ENCODE results near the gene TOX2.
"Not testable (repeated sequence)": the region's sequence is repeated elsewhere in the genome, so short reads cannot be mapped to it uniquely, and the experiment has no call there.

TOX2 gene

DNA sequence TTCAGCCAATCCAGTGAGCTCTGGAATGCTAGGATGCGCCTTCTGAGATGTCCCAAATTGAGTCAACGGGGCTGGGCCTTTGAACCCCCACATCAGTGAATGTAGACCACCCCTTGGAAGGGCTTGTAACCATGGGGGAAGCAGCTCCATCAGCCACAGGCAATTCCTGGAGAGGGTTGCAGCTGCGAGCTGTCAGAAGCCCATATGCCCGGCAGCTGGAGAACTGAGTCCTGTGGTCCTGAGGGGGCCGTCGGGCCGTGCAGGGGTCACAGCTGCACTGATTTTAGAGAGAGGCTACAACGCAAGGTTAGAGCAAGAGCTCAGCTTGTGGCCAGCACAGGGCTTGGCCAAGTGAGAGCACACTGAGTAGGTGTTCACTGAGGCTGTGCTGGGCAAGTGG lies 121.3 kb downstream of the TOX2 start:
- DNase-seq, result no peak

DNA sequence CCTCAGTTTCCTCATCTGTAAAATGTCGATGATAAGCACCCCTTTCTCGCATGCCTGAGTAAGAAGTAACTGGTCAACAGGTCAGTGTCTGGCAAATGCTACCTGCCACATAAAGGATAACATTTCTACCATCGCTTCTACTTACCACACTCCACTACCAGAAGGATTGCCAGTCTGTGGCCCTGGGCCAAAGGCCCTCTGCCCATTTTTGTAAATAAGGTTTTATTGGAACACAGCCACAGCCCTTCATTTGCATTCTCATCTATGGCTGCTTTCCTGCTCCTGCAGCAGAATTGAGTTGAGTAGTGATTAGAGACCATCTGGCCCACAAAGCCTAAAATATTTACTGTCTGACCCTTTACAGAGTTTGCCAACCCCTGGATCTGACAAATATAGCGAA lies 121.8 kb downstream of the TOX2 start:
- no peak for DNase-seq

DNA sequence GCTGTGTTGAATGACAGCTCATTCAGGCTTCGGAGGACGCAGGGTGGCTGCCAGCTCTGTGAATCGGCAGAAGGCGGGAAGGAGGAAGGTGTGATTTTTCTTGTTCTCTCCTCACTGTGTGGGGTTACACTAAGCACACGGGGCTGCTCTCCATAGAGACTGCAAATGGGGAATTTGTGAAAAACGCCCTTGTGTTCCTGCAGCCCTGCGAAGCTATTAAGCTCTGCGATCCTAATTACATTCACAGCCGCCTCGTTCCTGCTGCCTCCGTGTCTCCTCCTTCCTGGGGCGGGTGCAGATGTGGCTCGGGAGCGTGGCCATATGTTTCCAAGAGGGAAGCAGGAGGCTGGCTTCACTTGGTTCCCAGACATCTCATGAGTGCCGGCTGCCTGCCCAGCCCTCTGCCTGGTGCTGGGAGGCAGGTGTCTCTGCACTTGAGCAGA lies 124.0 kb downstream of the TOX2 start:
- DNase-seq, result no peak

DNA sequence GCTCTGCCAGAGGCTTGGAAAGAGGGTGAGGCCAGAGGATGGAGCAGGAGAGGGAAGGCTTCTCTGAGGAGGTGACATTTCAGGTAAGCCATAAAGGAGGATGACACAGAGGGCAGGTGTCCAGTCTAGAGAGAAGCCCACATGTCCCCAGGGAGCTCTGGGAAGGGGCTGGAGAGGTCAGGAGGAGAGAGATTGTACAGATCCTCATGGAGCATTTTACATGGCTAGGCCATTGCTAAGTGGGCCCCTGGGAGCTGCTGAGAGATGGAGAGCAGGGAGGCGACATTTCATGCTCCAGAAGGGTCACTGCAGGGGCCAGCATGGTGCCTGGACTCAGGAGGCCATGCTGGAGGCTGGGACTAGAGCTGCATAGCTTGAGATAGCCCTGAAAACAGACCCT lies 124.5 kb downstream of the TOX2 start:
- no peak for DNase-seq

DNA sequence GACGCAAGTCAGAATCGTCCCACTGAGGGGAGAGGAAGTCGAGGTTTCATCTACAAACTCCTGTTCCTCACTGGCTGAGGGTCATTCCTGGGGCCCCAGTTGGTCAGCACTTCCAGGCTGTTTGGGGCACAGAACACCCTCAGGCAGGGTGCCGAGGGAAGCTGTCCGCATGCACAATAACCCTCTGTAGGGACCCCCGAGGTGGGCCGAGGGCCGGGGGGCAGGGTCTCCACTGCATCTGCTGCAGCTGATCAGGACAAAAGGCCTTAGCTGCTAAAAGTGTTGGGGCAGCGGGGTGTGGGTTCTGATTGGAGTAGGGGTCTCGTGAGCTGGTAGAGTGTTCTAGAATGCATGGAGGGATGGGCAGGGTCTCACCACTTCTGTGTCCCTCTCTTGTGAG lies 125.1 kb downstream of the TOX2 start:
- DNase-seq, result no peak

DNA sequence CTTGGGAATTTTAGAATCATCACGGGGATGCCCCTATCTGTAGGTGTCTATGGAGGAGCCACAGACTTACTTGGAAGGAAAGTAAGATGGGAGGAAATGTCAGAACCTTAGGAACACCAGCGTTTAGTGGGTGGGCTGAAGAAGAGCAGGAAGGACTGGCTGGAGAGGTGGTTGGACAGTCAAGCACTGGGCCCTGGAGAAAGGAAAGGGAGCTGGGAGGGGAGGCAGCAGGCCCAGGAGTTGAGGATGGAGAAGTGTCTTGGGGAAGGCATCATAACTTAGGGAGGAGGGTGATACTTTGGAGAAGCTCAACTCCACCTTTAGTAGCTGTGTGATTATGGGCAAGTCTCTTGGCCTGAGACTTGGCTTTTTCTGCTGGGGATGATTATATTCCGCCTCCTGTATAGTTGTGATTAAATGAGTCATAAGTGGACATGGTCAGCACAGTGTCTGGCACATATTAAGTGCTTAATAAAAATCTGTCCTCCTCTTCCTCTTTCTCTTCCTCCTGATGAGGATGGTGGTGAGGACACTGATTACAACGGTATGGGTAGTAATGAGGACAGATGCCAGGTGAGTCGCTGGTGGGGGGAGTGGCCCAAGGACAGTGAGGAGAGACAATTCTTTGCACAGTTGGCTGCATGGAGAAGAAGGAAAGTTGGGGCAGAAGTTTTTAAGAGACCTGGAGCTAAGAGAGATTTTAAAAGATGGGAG lies 125.7 kb downstream of the TOX2 start:
- DNase-seq, result no peak

DNA sequence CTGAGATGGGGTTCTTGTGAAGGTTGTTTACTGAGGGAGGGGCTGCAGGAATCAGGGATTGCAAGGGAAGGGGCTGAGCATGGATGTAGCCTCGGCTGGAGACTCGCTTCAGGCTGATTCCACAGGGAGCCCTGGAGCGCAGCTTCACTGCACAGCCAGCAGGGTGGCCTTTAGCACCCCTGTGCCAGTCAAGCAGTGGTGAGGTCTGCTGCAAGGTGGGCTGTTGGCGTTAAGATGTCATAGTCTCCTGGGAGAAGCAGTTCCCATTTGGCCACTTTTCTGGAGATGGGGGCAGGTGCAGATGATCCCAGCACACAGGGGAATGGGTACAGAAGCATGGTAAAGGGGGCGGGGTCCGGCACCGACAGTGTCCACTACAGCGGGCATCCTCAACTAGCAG lies 126.3 kb downstream of the TOX2 start:
- DNase-seq, result no peak

DNA sequence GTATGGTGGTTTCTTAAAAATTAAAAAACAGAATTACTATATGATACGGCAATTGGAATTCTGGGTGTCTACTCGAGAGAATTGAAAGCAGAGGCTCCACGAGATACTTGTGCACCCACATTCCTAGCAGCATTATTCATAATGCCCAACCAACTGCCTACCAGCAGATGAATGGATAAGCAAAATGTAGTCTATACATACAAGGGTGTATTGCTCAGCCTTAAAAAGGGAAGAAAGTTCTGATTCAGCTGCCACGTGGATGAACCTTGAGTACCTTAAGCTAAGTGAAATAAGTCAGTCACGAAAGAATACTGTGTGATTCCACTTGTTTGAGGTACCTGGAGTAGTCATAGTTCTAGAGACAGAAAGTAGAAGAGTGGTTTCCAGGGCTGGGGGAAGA lies 130.1 kb downstream of the TOX2 start:
- DNase-seq, result not testable (repeated sequence)

DNA sequence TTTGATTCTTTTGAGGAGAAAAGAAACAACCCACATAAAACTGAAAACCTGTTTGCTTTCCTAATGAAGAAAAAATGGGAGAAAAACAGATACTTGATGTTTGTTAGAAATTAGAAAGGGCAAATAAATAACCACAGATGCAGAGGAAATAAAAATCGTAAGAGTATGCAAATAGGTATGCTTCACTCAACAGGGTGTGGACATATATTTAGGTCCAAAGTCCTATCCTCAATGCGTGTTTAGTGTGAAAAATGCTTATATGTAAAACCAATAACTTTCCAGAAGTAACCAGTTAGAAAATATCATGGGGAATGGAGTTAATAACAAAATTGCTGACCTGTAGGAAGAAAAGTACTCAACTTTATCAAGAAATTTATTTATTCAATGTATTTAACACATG lies 135.7 kb downstream of the TOX2 start:
- DNase-seq, result no peak

DNA sequence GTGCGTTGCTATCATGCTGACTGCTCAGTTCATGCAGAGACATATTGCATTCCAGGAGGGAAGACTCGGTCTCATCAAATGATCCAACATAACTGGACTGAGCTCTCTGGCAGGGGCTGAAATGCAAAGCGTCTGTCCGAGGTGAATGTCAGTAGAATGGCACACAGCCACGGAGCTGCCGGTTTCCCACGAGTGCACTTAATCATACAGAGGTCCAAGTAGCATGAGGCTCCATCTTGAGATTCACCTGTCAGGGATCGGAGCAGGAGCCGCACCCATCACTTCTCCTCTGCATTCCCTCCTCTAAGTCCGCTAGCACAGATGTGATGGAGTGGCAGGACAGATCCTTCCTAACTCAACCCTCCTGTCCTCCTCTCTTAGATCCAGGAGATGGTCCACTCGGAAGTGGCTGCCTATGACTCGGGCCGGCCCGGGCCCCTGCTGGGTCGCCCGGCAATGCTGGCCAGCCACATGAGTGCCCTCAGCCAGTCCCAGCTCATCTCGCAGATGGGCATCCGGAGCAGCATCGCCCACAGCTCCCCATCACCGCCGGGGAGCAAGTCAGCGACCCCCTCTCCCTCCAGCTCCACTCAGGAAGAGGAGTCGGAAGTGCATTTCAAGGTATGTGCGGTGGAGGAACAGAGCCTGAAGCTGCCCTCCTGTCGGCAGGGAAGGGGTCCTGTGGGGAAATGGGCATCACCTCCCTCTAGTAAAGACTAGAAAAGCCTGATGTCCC lies 136.4 kb downstream of the TOX2 start:
- DNase-seq, result no peak

DNA sequence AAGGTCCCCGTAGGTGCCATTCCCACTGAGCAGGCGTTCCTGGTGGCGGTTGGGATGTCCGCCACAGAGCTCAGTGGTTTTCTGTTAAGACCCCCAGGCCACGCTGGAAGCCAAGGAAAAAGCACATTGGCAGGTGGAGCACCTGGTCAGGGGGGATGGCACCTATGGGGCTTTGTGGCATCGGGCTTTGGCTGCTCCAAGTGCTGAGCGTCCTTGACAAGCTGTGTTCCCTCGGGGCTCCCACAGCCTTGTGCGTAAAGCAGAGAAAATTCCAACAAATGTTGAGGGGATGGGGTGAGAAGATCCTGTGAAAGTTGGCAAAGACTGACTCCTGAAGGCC lies 137.0 kb downstream of the TOX2 start:
- DNase-seq, result no peak

DNA sequence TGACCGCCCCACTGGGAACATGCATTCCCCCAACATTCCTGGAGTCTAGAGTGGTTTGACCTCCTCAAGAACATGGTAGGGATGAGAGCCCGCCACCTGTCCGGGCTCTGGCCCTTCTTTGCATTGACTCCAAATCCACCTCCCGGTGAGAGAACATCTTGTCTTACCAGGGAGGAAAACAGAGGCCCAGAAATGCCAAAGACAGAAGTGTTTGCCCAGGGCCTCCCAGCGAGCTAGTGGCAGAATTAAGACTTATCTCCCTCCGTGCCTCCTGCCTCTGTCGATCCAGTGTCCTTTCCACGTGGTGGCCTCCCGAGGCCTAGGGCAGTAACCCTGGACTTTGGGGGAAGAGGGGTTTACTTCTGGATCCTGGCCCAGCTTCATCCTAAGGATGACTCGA lies 137.5 kb downstream of the TOX2 start:
- no peak for DNase-seq

DNA sequence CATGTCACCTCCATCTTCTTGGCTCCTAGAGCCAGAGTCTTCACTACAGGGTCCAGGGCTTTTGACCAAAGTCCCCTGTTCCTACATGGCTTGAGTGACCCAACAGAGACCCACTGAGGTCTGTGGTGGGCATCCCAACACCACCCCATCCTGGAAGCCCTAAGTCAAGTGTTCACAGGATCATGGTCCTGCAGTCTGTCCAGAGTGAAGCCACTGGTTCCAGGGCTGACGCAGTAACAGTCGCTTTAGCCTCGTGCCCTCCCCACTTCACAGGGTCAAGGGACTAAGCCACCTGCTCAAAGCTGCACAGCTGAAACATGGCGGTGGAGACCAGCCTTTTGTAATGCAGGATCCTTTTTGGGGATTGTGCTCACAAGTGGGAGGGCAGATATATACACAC lies 138.4 kb downstream of the TOX2 start:
- DNase-seq, result no peak

DNA sequence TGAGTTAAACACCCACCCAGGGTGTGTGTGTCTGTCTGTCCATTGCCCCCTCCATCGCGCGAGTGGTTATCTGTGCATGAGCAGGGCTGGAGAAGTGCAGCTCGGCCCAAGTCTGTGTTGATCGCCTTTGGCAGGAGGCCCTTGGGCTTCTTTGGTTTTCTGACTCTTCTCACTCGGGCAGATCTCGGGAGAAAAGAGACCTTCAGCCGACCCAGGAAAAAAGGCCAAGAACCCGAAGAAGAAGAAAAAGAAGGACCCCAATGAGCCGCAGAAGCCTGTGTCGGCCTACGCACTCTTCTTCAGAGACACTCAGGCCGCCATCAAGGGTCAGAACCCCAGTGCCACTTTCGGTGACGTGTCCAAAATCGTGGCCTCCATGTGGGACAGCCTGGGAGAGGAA lies 139.5 kb downstream of the TOX2 start:
- no peak for DNase-seq

DNA sequence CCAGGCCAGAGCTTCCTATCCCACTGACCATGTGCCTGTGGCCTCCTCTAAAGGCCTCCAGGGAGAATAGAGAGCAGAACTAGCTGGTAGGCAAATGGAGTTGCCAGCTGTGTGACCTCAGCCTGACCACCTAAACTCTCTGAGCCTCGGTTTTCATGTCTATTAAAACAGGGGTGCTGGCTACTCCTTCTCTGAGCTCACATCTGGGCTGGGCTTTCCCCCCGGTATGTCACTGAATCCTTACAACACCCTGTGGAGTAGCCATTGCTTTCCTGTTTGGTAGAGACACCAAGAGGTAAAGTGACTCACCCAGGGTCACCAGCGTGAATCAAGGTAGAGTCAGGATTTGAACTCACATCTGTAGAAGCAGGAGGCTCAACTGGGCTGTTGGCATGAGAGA lies 140.2 kb downstream of the TOX2 start:
- no peak for DNase-seq

DNA sequence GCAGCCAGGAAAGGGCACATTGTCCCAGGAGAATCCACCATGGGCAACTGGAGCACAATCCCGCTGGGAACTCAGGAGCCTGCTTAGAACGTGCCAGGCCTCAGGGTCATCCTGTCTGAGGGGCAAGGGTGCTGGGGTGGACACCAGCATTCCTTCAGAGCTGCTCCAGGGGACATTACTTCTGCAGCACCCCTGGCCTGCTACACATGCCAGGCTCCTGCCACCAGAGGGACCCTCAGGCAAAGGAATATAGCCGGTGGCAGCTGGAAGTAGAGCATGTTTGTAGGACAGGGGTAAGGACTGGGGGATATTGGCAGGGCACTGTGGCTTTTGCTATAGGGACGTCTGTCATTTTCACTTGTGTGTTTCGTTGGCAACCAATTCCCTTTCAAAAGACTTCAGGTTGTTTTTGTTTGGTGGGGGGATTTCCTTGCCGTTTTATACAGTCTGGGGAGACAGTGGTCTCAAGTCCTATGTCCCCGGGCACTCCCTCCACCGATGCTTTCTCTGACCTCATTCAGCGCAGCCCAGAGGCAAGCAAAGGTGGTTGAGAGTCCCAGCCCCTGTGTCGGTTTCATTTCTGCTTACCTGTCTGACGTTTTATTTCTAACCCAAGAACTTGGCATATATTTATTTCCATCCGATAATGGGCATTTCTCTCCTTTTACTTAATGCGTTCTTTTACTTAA lies 141.5 kb downstream of the TOX2 start:
- DNase-seq, result no peak

DNA sequence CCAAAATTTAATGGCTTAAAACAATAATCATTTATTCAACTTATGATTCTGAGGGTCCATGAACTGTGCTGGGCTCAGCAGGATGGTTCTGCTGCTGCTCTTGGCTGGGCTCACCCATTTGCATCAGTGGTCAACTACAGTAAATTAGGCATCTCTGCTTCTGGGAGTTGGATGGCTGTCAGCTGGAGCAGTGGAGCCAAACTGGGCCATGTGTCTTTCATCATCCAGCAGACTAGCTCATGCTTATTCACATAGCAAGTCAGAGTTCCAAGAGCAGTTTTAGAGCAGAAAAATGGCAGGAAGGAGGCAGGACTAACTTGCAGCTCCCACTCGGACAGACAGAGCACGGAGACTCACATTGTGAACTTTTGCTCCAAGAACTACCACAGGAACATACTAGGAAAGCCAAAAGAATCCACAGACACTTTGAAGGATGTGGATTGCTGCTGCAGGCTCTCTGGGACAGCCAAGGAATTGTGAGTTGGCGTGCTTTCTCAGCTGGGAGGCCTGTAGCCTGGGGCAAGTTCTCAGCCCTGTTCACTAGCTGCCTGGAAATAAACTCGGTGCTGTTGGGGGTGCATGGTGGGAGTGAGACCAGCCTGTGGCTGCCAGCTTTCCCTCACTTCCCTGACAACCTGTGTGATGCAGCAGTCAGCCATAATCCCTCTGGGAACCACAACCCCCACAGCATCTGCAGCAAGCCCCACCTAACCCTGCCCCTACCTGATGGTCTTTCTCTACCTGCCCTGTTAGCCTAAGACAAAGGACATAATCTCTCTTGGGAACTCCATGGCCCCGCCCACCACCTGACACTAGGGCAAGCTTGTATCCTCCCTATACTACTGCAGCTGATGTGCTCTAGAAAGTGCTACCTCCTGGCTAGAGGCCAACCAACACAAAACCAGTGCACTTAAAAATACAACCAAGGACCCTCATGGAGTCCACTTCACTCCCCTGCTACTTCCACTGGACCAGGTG lies 143.3 kb downstream of the TOX2 start:
- DNase-seq, result peak; percentile 48

DNA sequence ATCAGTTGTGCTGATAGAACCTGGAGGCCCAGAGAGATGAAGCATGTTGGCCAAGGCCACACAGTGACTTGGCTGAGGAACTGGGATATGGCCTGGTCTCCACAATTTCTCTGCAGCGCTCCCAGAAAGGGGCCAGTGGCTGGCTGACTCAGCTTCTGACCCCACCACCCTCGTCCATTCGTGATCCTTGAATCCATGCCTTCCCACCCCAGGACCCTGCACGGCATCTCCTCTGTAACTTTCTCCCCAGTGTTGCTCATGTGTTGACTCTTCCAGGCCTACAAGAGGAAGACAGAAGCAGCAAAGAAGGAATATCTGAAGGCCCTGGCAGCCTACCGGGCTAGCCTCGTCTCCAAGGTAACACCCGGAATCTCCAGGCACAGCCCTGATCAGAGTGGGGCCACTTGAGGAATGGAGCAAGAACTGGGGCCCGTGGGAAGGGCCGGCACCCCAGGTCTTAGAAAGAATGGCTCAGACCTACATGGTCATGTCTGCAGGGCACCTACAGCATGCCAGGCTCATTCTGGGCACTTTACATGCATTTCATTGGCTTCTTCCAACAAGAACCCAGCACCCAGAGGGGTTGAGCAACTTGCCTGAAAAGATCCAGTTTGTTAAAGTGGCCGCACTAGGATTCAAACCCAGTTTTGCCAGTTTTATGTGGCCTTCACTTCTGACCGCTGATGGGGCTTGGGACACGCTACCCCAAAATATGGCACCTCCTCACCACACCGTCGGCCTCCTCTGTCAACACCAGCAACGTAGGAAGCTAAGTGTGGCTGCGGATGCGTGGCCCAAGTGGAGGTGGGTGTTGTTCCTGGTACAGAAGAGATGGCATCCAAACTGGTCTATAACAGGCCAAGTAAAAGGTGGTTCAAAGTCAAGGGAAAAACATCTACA lies 150.1 kb downstream of the TOX2 start:
- no peak for DNase-seq

DNA sequence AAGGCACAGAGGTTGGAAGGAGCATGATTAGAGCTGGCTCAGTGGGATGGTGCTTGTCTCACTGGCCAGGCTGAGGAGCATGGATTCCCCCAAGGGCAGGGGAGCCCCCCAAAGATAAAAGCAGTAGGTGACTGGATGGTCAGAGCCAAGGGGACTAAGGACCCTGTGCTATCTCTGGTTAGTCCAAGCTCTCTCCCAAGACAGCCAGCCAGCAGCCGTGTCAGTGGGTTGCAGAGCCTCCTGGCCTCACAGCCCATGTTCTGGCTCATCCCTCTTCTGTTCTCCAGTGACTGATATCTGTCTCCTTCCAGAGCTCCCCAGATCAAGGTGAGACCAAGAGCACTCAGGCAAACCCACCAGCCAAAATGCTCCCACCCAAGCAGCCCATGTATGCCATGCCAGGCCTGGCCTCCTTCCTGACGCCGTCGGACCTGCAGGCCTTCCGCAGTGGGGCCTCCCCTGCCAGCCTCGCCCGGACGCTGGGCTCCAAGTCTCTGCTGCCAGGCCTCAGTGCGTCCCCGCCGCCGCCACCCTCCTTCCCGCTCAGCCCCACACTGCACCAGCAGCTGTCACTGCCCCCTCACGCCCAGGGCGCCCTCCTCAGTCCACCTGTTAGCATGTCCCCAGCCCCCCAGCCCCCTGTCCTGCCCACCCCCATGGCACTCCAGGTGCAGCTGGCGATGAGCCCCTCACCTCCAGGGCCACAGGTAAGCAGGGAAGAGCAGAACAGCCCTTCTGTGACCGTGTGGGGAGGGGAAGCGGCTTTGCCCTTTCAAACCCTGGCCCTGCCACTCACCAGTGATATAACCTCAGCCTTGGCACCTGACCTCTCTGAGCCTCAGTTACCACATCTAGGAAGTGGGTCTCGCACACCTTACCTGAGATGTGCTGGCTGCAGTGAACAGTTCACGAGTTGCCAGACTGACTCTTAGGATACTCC lies 151.0 kb downstream of the TOX2 start:
- DNase-seq, result no peak

Measured in fibroblast of upper back skin (primary cell).